GM12878 (cell line): ENCODE measurements around the gene AOAH. TPM values are rescaled to one million over a fixed set of nuclear protein-coding genes. Genes with fewer than 3 reads are reported as not detected.

ENCODE experiments used
- ATAC-seq: fragments of 200-7000 bp; cut with Tn5 transposase; 3 replicates; pipeline ENCODE4 v1.9.1; 2020; ENCODE audit warnings: mild to moderate bottlenecking, moderate library complexity
- BruUV-seq: library from RNA; stranded (reverse); fragments of 400-500 nt; replicated peaks from 2 replicates; lab custom pipeline; 2021; lab: Mats Ljungman, UMichigan
- CTCF ChIA-PET: fragments of 300-600 bp; sonication (Branson Sonifier 250); formaldehyde crosslinking; extraction: SDS; loops from one replicate; lab custom pipeline; 2021; ENCODE audit warnings: inconsistent platforms; lab: Yijun Ruan, JAX
- POLR2A ChIA-PET: fragments of 350-600 bp; formaldehyde crosslinking; extraction: SDS; loops from one replicate; lab custom pipeline; 2021; ENCODE audit warnings: inconsistent platforms; lab: Charles Lee
- RAD21 ChIA-PET: fragments of 300-600 bp; sonication (Branson Sonifier 250); formaldehyde crosslinking; loops from one replicate; lab custom pipeline; 2023; ENCODE audit warnings: antibody characterized with exemption; ENCODE audit not compliant: unreplicated experiment; lab: Charles Lee
- SMC1A ChIA-PET: fragments of 300-600 bp; sonication (Branson Sonifier 250); formaldehyde crosslinking; loops from one replicate; lab custom pipeline; 2023; ENCODE audit not compliant: unreplicated experiment, uncharacterized antibody; lab: Charles Lee
- DNase-seq: peaks from one replicate; pipeline ENCODE4 v3.0.0-alpha.2; 2011; ENCODE audit warnings: low read depth, low spot score
- FAIRE-seq: peaks from 3 replicates; lab custom pipeline; 2011; peaks lifted over from hg19 to GRCh38; lab: Jason Lieb, UNC
- H2AFZ ChIP-seq: 2 replicates; pipeline ENCODE4 v1.6.0; 2011; ENCODE audit warnings: low read depth, low read length, control low read depth; ENCODE audit not compliant: control insufficient read depth
- H3K27ac ChIP-seq: 2 replicates; pipeline ENCODE4 v1.5.1; 2011; ENCODE audit warnings: control low read depth; ENCODE audit not compliant: control insufficient read depth, insufficient read depth
- H3K27me3 ChIP-seq, 2 experiments: replicated peaks in 1 of 2; 2 replicates each; pipeline versions ENCODE4 v1.6.0 to v1.6.1; 2011; ENCODE audit warnings: low read length in 1 of 2; ENCODE audit not compliant: control insufficient read depth in 2 of 2, insufficient read depth in 2 of 2
- H3K36me3 ChIP-seq, 2 experiments: 2 replicates each; pipeline ENCODE4 v1.5.1; 2011; ENCODE audit warnings: low read length in 1 of 2; ENCODE audit not compliant: control insufficient read depth in 2 of 2, insufficient read depth in 2 of 2
- H3K4me1 ChIP-seq: 2 replicates; pipeline ENCODE4 v1.6.1; 2011; ENCODE audit warnings: mild to moderate bottlenecking, low read length, moderate library complexity, mixed read lengths; ENCODE audit not compliant: control insufficient read depth, insufficient read depth
- H3K4me2 ChIP-seq: 2 replicates; pipeline ENCODE4 v1.6.0; 2011; ENCODE audit warnings: control low read depth; ENCODE audit not compliant: control insufficient read depth, insufficient read depth
- H3K4me3 ChIP-seq: fragments of 200-600 bp; sonication (generic); 2 replicates; pipeline ENCODE4 v1.5.1; 2016
- H3K79me2 ChIP-seq: 2 replicates; pipeline ENCODE4 v1.6.0; 2011; ENCODE audit warnings: low read length; ENCODE audit not compliant: control insufficient read depth, insufficient read depth
- H3K9ac ChIP-seq: 2 replicates; pipeline ENCODE4 v1.8.0; 2011; ENCODE audit warnings: low read length, control low read depth, mixed read lengths; ENCODE audit not compliant: control insufficient read depth, insufficient read depth
- H3K9me3 ChIP-seq: replicated peaks from 3 replicates; pipeline ENCODE4 v1.5.1; 2011; ENCODE audit warnings: mild to moderate bottlenecking, low read length; ENCODE audit not compliant: control insufficient read depth, insufficient read depth
- H4K20me1 ChIP-seq: 2 replicates; pipeline ENCODE4 v1.6.0; 2011; ENCODE audit not compliant: control insufficient read depth, insufficient read depth
- ATF2 ChIP-seq: IDR thresholded peaks from 2 replicates; pipeline ENCODE4 v1.6.1; 2012; ENCODE audit warnings: low read length, inconsistent platforms
- ATF7 ChIP-seq: fragments of 450-650 bp; IDR thresholded peaks from 2 replicates; pipeline ENCODE4 v1.6.1; 2016; ENCODE audit warnings: low read depth, mild to moderate bottlenecking
- CBX3 ChIP-seq: fragments of 200-600 bp; sonication (generic); IDR thresholded peaks from 2 replicates; pipeline ENCODE4 v1.6.1; 2016; ENCODE audit warnings: low read depth, borderline replicate concordance
- CEBPB ChIP-seq, 2 experiments: fragments of 150-350 bp in 1 of 2; IDR thresholded peaks; 2 replicates each; pipeline ENCODE4 v1.6.1; 2012 to 2014; ENCODE audit warnings: low read depth in 2 of 2, low read length in 2 of 2, borderline replicate concordance in 1 of 2, inconsistent platforms in 1 of 2
- IKZF2 ChIP-seq, 2 experiments: fragments of 450-650 bp; IDR thresholded peaks; 2 replicates each; pipeline ENCODE4 v1.6.1; 2017; ENCODE audit warnings: mild to moderate bottlenecking in 2 of 2, moderate library complexity in 2 of 2
- KAT2A ChIP-seq: conservative IDR thresholded peaks from 2 replicates; pipeline ENCODE4 v1.6.1; 2011; ENCODE audit warnings: low read depth, low read length; ENCODE audit not compliant: control insufficient read depth
- WGBS: methylation state at CpG from one replicate; pipeline ENCODE4 v1.1.6; 2016; ENCODE audit warnings: low lambda C conversion rate; ENCODE audit not compliant: insufficient replicate concordance, insufficient coverage; ENCODE audit errors: missing lambda C conversion rate; 5-methylcytosine and 5-hydroxymethylcytosine counted together
- in situ Hi-C: fragments of 300-500 bp; cut with MboI; formaldehyde crosslinking; loops from 9 replicates; pipeline ENCODE4 v1.14.3; 2018; ENCODE audit warnings: mixed read lengths
- intact Hi-C: fragments of 100-400 bp; cut with micrococcal nuclease; formaldehyde crosslinking; loops from one replicate; pipeline ENCODE4 v1.14.2; 2022; ENCODE audit not compliant: unreplicated experiment
- polyA plus RNA-seq, 11 experiments: library from polyadenylated mRNA; depleted of rRNA in 4 of 11; unstranded in 6 of 11; stranded (reverse) in 5 of 11; fragments of >200 nt; fragmentation: Nextera tagmentation in 4 of 11; fragmentation: Illumina TruSeq in 1 of 11; extraction: Ambion mirVana in 4 of 11; extraction: Trizol in 1 of 11; gene quantifications; 1 replicate in 1 of 11; 2 replicates in 10 of 11; pipeline versions ENCODE4 v1.2.1 to v1.2.3, GENCODE V29; 2011 to 2016; ENCODE audit warnings: inconsistent platforms in 2 of 11, missing spikeins in 2 of 11, low read depth in 1 of 11
- total RNA-seq, 4 experiments: library from RNA; depleted of rRNA in 3 of 4; stranded (reverse); fragments of >200 nt in 3 of 4; fragmentation: Illumina TruSeq in 1 of 4; extraction: Trizol in 1 of 4; gene quantifications; 2 replicates each; pipeline versions ENCODE4 v1.2.1 to v1.2.3, GENCODE V29; 2013 to 2021
- TF ChIP-seq, protein P1 (sequence below): IDR thresholded peaks from 2 replicates; pipeline ENCODE4 v1.6.1; 2012; ENCODE audit warnings: improper control_type of control experiment, low read depth, low read length; ENCODE audit not compliant: insufficient replicate concordance

AOAH gene
- total and polyA plus RNA-seq, 10 of the 15 experiments (the other 5 are each of a cell fraction or from before 2014, with no cell fraction given), result 0.32 to 2.8 (median 1.4) TPM

DNA sequence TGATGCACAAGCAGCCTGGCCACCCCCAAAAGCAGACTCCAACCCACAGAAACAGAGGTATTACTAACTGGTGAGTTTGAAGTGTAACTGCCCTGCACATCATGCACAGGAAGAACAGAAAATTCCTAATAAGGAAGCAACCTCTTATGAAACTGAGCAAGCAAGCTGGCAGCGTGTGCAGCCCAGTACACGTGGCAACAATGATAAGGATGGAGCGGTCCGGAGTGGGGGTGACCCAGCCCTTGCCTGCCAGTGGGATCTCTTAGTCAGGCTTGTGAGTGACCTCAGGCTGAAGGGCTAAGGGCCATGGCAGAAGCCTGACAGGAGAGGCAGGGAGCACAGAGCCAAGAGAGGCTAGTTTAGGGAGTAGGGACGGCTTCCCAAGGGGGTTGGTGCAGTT, 22.1 kb upstream of the AOAH start:
- ATAC-seq (no peak), FAIRE-seq (no peak), DNase-seq (no peak)
- CTCF ChIA-PET, result interaction anchor here (1.1 to 1.3 kb wide), 2 partner anchors 10 to 75 kb away, joined by 3 read pairs; no protein-coding TSS in a partner anchor
- in situ Hi-C loops (no loop called here), intact Hi-C loops (no loop called here)
- SMC1A ChIA-PET, result no interaction called here
- Histone ChIP-seq H3K27me3 (no peaks in the 10 kb centered on the region), H4K20me1 (no peaks in the 10 kb centered on the region), H3K36me3 (no peaks in the 10 kb centered on the region), H3K4me2 (no peak overlapping the region), H3K9ac (no peak overlapping the region), H3K4me1 (peaks cover 14% of the 10 kb centered on the region), H3K4me3 (no peak overlapping the region), H2AFZ (no peak overlapping the region), H3K27ac (no peak overlapping the region), H3K9me3 (peaks cover 3% of the 10 kb centered on the region; the same call in 1 of the 3 replicates), H3K79me2 (no peaks in the 10 kb centered on the region)
- no peak for TF ChIP-seq KAT2A
- no peak for TF ChIP-seq CEBPB (IDR thresholded peaks at IDR 0.05; ENCODE audit: borderline replicate concordance in 1 of 2, low read depth in 2 of 2, low read length in 2 of 2)
- TF ChIP-seq, protein P1, sequence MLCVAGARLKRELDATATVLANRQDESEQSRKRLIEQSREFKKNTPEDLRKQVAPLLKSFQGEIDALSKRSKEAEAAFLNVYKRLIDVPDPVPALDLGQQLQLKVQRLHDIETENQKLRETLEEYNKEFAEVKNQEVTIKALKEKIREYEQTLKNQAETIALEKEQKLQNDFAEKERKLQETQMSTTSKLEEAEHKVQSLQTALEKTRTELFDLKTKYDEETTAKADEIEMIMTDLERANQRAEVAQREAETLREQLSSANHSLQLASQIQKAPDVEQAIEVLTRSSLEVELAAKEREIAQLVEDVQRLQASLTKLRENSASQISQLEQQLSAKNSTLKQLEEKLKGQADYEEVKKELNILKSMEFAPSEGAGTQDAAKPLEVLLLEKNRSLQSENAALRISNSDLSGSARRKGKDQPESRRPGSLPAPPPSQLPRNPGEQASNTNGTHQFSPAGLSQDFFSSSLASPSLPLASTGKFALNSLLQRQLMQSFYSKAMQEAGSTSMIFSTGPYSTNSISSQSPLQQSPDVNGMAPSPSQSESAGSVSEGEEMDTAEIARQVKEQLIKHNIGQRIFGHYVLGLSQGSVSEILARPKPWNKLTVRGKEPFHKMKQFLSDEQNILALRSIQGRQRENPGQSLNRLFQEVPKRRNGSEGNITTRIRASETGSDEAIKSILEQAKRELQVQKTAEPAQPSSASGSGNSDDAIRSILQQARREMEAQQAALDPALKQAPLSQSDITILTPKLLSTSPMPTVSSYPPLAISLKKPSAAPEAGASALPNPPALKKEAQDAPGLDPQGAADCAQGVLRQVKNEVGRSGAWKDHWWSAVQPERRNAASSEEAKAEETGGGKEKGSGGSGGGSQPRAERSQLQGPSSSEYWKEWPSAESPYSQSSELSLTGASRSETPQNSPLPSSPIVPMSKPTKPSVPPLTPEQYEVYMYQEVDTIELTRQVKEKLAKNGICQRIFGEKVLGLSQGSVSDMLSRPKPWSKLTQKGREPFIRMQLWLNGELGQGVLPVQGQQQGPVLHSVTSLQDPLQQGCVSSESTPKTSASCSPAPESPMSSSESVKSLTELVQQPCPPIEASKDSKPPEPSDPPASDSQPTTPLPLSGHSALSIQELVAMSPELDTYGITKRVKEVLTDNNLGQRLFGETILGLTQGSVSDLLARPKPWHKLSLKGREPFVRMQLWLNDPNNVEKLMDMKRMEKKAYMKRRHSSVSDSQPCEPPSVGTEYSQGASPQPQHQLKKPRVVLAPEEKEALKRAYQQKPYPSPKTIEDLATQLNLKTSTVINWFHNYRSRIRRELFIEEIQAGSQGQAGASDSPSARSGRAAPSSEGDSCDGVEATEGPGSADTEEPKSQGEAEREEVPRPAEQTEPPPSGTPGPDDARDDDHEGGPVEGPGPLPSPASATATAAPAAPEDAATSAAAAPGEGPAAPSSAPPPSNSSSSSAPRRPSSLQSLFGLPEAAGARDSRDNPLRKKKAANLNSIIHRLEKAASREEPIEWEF, result no peak
- TF ChIP-seq ATF7, result no peak
- TF ChIP-seq CBX3, result no peak
- no peak for TF ChIP-seq ATF2
- TF ChIP-seq IKZF2 (IDR thresholded peaks at IDR 0.05), result no peak
- no TSS peak for BruUV-seq
- WGBS, result 63% methylated on average over 5 of the region's 5 CpGs
- RAD21 ChIA-PET, result no interaction called here
- POLR2A ChIA-PET, result no interaction called here
